Prostate gland (tissue), 2 donors: ENCODE results near the gene CTNNA2. TPM values are rescaled to one million over a fixed set of nuclear protein-coding genes. Genes with fewer than 3 reads are reported as not detected.

Experiments used
- DNase-seq: peaks from one replicate; pipeline ENCODE4 v3.0.0-alpha.2; 2019; ENCODE audit warnings: low spot score
- H3K27ac ChIP-seq, 2 donors: fragments of 200-600 bp; sonication (generic); 2 replicates each; pipeline ENCODE4 v1.5.1; 2017 to 2019
- H3K27me3 ChIP-seq: fragments of 200-600 bp; sonication (generic); replicated peaks from 2 replicates; pipeline ENCODE4 v1.5.1; 2019; ENCODE audit not compliant: insufficient read depth
- H3K36me3 ChIP-seq, 2 donors: fragments of 200-600 bp; sonication (generic); 1 replicate in 1 of 2; 2 replicates in 1 of 2; pipeline versions ENCODE4 v1.5.1 to v1.8.1; 2017 to 2019
- H3K4me1 ChIP-seq: fragments of 200-600 bp; sonication (generic); replicated peaks from 2 replicates; pipeline ENCODE4 v1.5.1; 2019
- H3K4me3 ChIP-seq, 2 donors: fragments of 200-600 bp; sonication (generic); 2 replicates each; pipeline ENCODE4 v1.5.1; 2017 to 2019
- H3K9me3 ChIP-seq: fragments of 200-600 bp; sonication (generic); 2 replicates; pipeline ENCODE4 v1.5.1; 2017
- POLR2A ChIP-seq: fragments of 450-650 bp; IDR thresholded peaks from one replicate; pipeline ENCODE4 v1.6.1; 2016; ENCODE audit warnings: antibody characterized with exemption, mild to moderate bottlenecking
- POLR2AphosphoS5 ChIP-seq: sonication (generic); formaldehyde crosslinking; IDR thresholded peaks from one replicate; pipeline ENCODE4 v1.6.1; 2017; ENCODE audit warnings: antibody characterized with exemption
- WGBS: methylation state at CpG from one replicate; pipeline ENCODE4 v1.1.5; 2018; 5-methylcytosine and 5-hydroxymethylcytosine counted together
- intact Hi-C: fragments of 100-400 bp; cut with DNase I; formaldehyde crosslinking; loops from one replicate; pipeline ENCODE4 v1.14.2; 2022
- total RNA-seq, 2 donors: library from RNA; depleted of rRNA; stranded (reverse); fragments of >200 nt; gene quantifications; one replicate each; pipeline ENCODE4 v1.1.0, GENCODE V29; 2016
- TF ChIP-seq, protein P1 (sequence below), 4 experiments: fragments of 200-600 bp in 2 of 4; fragments of 450-650 bp in 2 of 4; sonication (generic) in 2 of 4; IDR thresholded peaks; 1 replicate in 3 of 4; 2 replicates in 1 of 4; pipeline ENCODE4 v1.5.1; 2016 to 2019; ENCODE audit warnings: antibody characterized with exemption in 4 of 4, mild to moderate bottlenecking in 2 of 4, moderate library complexity in 2 of 4

CTNNA2 gene
- total RNA-seq, 2 donors from 2014 or later, result 24.3 TPM; not detected in 1

DNA sequence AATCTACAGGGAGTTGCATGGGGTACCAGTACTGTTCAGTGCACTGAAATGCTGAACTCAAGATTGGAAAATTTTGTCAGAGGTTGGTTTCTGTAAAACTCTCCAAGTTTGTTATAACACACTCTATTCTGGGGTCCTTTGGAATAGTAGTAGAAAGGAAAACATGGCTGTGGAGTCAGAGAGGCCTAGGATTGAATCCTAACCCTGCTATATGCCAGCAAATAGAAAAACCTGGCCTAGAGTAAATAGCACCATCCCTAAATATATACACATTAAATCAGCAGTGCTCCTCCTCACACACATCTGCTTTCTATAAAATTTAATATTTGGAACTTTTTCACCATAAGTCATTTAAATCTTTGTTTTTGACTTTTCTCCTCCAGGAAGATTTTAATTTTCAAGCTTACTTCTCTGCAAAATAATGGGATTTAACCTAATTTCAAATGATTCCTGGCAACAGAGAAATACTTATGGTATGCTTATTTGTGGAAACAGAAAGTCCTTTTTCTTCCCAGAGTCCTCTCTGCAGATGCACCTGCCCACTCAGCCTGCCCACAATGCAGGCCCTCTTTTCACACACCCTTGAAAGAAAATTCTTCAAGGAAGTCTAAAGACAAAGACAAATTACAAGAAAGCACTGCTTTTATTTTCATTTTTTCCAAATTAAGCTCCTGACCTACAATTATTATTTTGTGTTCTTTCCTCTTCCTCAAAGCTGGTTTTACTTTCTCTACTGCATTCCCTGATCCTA is 989.2 kb downstream of the CTNNA2 start:
- no peak for TF ChIP-seq POLR2A
- TF ChIP-seq, protein P1, sequence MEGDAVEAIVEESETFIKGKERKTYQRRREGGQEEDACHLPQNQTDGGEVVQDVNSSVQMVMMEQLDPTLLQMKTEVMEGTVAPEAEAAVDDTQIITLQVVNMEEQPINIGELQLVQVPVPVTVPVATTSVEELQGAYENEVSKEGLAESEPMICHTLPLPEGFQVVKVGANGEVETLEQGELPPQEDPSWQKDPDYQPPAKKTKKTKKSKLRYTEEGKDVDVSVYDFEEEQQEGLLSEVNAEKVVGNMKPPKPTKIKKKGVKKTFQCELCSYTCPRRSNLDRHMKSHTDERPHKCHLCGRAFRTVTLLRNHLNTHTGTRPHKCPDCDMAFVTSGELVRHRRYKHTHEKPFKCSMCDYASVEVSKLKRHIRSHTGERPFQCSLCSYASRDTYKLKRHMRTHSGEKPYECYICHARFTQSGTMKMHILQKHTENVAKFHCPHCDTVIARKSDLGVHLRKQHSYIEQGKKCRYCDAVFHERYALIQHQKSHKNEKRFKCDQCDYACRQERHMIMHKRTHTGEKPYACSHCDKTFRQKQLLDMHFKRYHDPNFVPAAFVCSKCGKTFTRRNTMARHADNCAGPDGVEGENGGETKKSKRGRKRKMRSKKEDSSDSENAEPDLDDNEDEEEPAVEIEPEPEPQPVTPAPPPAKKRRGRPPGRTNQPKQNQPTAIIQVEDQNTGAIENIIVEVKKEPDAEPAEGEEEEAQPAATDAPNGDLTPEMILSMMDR (IDR thresholded peaks at IDR 0.05), result no peak
- no peak for TF ChIP-seq POLR2AphosphoS5
- no peak overlapping the region for H3K4me3 ChIP-seq
- H3K27ac ChIP-seq, result no peak overlapping the region
- intact Hi-C loops, result no loop called here
- DNase-seq, result no peak
- H3K9me3 ChIP-seq, result no peaks in the 10 kb centered on the region
- no peaks in the 10 kb centered on the region for H3K36me3 ChIP-seq
- H3K27me3 ChIP-seq, result no peaks in the 10 kb centered on the region
- no peaks in the 10 kb centered on the region for H3K4me1 ChIP-seq

DNA sequence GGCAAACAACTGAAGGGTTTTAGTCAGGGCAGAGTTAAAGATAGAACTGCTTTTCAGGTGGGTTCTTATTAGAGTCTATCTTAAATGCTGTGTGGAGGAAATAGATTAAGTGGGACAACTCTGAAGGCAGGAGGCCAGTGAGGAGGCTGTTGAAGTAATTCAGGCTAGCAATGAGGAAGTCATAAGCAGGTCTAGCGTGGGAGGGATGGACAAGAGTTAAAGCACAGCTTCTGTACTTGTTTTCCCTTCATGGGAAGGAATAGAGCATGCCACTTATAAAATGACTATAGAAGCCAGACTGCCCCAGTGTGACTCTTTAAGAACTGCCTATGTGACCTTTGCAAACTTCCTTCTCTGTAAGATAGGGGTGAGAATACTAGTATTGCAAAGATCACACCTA is 993.7 kb downstream of the CTNNA2 start:
- no peak for DNase-seq
- Histone ChIP-seq H3K27ac (no peak overlapping the region), H3K4me3 (no peak overlapping the region), H3K9me3 (no peaks in the 10 kb centered on the region), H3K27me3 (no peaks in the 10 kb centered on the region), H3K4me1 (no peaks in the 10 kb centered on the region), H3K36me3 (no peaks in the 10 kb centered on the region)
- TF ChIP-seq POLR2AphosphoS5, result no peak
- TF ChIP-seq, protein P1 (IDR thresholded peaks at IDR 0.05), result no peak
- no peak for TF ChIP-seq POLR2A
- WGBS, result 79% methylated on average over 1 of the region's 1 CpG
- intact Hi-C loops, result no loop called here

DNA sequence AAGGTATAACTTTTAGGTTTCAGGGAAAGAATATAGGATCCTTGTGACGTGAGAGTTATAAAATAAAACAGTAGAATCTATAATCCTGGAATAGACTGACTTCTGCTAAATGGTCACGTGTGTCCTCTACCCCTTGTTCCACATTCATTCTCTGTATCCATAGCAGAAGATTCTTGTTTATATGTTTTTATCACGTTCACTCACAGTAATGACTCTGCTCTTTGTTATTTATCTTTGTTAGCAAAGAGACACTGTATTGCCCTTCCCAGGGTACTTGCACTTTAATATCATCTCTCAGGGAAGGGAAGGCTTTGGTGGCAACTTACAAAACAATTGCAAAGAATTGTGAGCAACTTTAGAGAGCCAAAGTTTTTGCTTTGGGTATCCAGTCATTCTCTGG is 997.9 kb downstream of the CTNNA2 start:
- WGBS, result 79% methylated on average over 3 of the region's 3 CpGs
- TF ChIP-seq POLR2A (no peak), POLR2AphosphoS5 (no peak)
- TF ChIP-seq, protein P1 (IDR thresholded peaks at IDR 0.05), result no peak
- no peak for DNase-seq
- Histone ChIP-seq H3K27ac (no peak overlapping the region), H3K4me1 (no peaks in the 10 kb centered on the region), H3K9me3 (no peaks in the 10 kb centered on the region), H3K4me3 (no peak overlapping the region), H3K36me3 (no peaks in the 10 kb centered on the region), H3K27me3 (no peaks in the 10 kb centered on the region)
- intact Hi-C loops, result no loop called here

DNA sequence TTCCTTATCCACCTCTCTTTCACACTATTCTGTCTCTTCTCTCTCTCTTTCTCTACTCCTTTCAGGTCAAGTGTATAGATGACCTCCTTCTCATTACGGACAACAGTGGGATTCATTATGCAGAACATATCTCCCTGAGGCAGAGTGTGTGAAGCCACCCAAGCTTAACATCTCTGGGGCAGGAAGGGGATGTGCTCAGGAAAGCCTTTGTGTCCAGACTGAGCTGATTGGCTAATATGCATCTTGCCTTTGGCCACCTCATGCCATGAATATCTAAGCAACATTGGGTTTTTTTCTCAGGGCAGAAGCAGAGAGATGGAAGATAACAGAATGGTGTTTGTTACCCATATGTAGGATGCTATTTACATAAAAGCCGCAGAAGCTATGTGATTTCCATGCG is 1003.1 kb downstream of the CTNNA2 start:
- H3K4me1 ChIP-seq, result no peaks in the 10 kb centered on the region
- intact Hi-C loops, result no loop called here
- no peak for TF ChIP-seq POLR2A
- no peak for TF ChIP-seq POLR2AphosphoS5
- TF ChIP-seq, protein P1 (IDR thresholded peaks at IDR 0.05), result no peak
- no peaks in the 10 kb centered on the region for H3K9me3 ChIP-seq
- no peak overlapping the region for H3K27ac ChIP-seq
- WGBS, result 97% methylated on average over 3 of the region's 3 CpGs
- DNase-seq, result no peak
- H3K36me3 ChIP-seq, result no peaks in the 10 kb centered on the region
- H3K4me3 ChIP-seq, result no peak overlapping the region
- H3K27me3 ChIP-seq, result no peaks in the 10 kb centered on the region

DNA sequence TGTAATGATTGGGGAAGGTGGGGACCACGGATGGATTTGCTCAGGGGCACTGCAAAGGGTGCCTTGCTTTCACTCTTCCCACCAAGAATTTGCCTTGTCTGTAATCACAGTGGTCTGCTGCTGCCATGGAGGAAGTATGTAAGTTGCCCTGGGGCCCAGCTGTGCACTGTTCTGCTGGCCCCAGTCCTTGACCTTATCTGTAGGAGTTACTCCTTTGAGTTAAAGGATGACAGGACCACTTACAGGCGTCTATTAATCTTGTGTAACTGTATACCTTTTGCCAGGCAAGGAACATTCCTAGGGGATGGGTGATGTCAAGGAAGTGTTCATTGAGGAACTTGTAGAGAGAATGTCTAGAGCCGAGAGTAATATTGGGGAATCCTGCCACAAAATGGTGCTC is 1004.5 kb downstream of the CTNNA2 start:
- Histone ChIP-seq H3K4me3 (no peak overlapping the region), H3K36me3 (no peaks in the 10 kb centered on the region), H3K27ac (no peak overlapping the region), H3K9me3 (no peaks in the 10 kb centered on the region), H3K4me1 (no peaks in the 10 kb centered on the region), H3K27me3 (no peaks in the 10 kb centered on the region)
- TF ChIP-seq, protein P1 (IDR thresholded peaks at IDR 0.05), result no peak
- TF ChIP-seq POLR2AphosphoS5 (no peak), POLR2A (no peak)
- no peak for DNase-seq
- 49% methylated on average over 3 of the region's 3 CpGs for WGBS
- intact Hi-C loops, result no loop called here
